ENCODE measurements around the gene CRYM. TPM values are rescaled to one million over a fixed set of nuclear protein-coding genes. Genes with fewer than 3 reads are reported as not detected.
"Not testable (repeated sequence)": the region's sequence is repeated elsewhere in the genome, so short reads cannot be mapped to it uniquely, and the experiment has no call there.

Gene CRYM
- total RNA-seq, 1 donor from 2014 or later, result not detected

GRCh38 chr16:21281698-21282389, 3.8 kb upstream of the CRYM start:
- H3K4me1 ChIP-seq (ENCODE audit: control insufficient read depth in 3 of 3, insufficient read depth in 3 of 3, low read length in 3 of 3), result peaks cover 5 to 8% (median 7%) of the 10 kb centered on the region in 3 donors
- peaks cover 20 to 36% (median 35%) of the 10 kb centered on the region in 3 donors for H3K27me3 ChIP-seq (ENCODE audit: control insufficient read depth in 3 of 3, insufficient read depth in 3 of 3, low read length in 3 of 3)
- H3K36me3 ChIP-seq (ENCODE audit: control insufficient read depth in 3 of 3, insufficient read depth in 3 of 3, low read length in 3 of 3), result no peaks in the 10 kb centered on the region
- no peaks in the 10 kb centered on the region for H3K9me3 ChIP-seq (ENCODE audit: control insufficient read depth in 3 of 3, low read length in 3 of 3)
- no peak overlapping the region for H3K9ac ChIP-seq (ENCODE audit: low read depth in 1 of 3, low read length in 3 of 3)
- no peak overlapping the region for H3K4me3 ChIP-seq (ENCODE audit: low read length in 3 of 3)
- no peak overlapping the region for H3K27ac ChIP-seq (ENCODE audit: low read depth, low read length)

GRCh38 chr16:21279501-21279900, 1.4 kb upstream of the CRYM start:
- Histone ChIP-seq H3K4me1 (ENCODE audit: control insufficient read depth in 3 of 3, insufficient read depth in 3 of 3, low read length in 3 of 3) (peaks cover 5 to 8% (median 7%) of the 10 kb centered on the region in 3 donors), H3K9ac (ENCODE audit: low read depth in 1 of 3, low read length in 3 of 3) (no peak overlapping the region), H3K4me3 (ENCODE audit: low read length in 3 of 3) (no peak overlapping the region), H3K27ac (ENCODE audit: low read depth, low read length) (no peak overlapping the region), H3K9me3 (ENCODE audit: control insufficient read depth in 3 of 3, low read length in 3 of 3) (no peaks in the 10 kb centered on the region), H3K36me3 (ENCODE audit: control insufficient read depth in 3 of 3, insufficient read depth in 3 of 3, low read length in 3 of 3) (no peaks in the 10 kb centered on the region), H3K27me3 (ENCODE audit: control insufficient read depth in 3 of 3, insufficient read depth in 3 of 3, low read length in 3 of 3) (peaks cover 22 to 36% (median 23%) of the 10 kb centered on the region in 3 donors)

- no peaks in the 10 kb centered on the region for H3K36me3 ChIP-seq (ENCODE audit: control insufficient read depth in 3 of 3, insufficient read depth in 3 of 3, low read length in 3 of 3)
- H3K27me3 ChIP-seq (ENCODE audit: control insufficient read depth in 3 of 3, insufficient read depth in 3 of 3, low read length in 3 of 3), result peaks cover 18 to 28% (median 19%) of the 10 kb centered on the region in 3 donors
- no peak overlapping the region for H3K27ac ChIP-seq (ENCODE audit: low read depth, low read length)
- H3K9ac ChIP-seq (ENCODE audit: low read depth in 1 of 3, low read length in 3 of 3), result no peak overlapping the region
- H3K4me1 ChIP-seq (ENCODE audit: control insufficient read depth in 3 of 3, insufficient read depth in 3 of 3, low read length in 3 of 3), result peaks cover 5 to 8% (median 7%) of the 10 kb centered on the region in 3 donors
- H3K9me3 ChIP-seq (ENCODE audit: control insufficient read depth in 3 of 3, low read length in 3 of 3), result no peaks in the 10 kb centered on the region
- peak overlapping the region; percentile 63 to 71 (median 67) for H3K4me3 ChIP-seq (ENCODE audit: low read length in 3 of 3)
These were observed 804 bp downstream of the CRYM start for GRCh38 chr16:21277045-21277926.

GRCh38 chr16:21276090-21276489, 2.0 kb downstream of the CRYM start:
- H3K36me3 ChIP-seq (ENCODE audit: control insufficient read depth in 3 of 3, insufficient read depth in 3 of 3, low read length in 3 of 3), result no peaks in the 10 kb centered on the region
- peaks cover 13 to 26% (median 19%) of the 10 kb centered on the region in 3 donors for H3K27me3 ChIP-seq (ENCODE audit: control insufficient read depth in 3 of 3, insufficient read depth in 3 of 3, low read length in 3 of 3)
- no peak overlapping the region for H3K27ac ChIP-seq (ENCODE audit: low read depth, low read length)
- H3K4me3 ChIP-seq (ENCODE audit: low read length in 3 of 3), result no peak overlapping the region
- H3K9me3 ChIP-seq (ENCODE audit: control insufficient read depth in 3 of 3, low read length in 3 of 3), result no peaks in the 10 kb centered on the region
- no peak overlapping the region for H3K9ac ChIP-seq (ENCODE audit: low read depth in 1 of 3, low read length in 3 of 3)
- H3K4me1 ChIP-seq (ENCODE audit: control insufficient read depth in 3 of 3, insufficient read depth in 3 of 3, low read length in 3 of 3), result peaks cover 5 to 8% (median 7%) of the 10 kb centered on the region in 3 donors

GRCh38 chr16:21275529-21275928, 2.6 kb downstream of the CRYM start:
- H3K4me3 ChIP-seq (ENCODE audit: low read length in 3 of 3), result no peak overlapping the region
- peaks cover 5 to 8% (median 7%) of the 10 kb centered on the region in 3 donors for H3K4me1 ChIP-seq (ENCODE audit: control insufficient read depth in 3 of 3, insufficient read depth in 3 of 3, low read length in 3 of 3)
- no peaks in the 10 kb centered on the region for H3K9me3 ChIP-seq (ENCODE audit: control insufficient read depth in 3 of 3, low read length in 3 of 3)
- peaks cover 13 to 26% (median 19%) of the 10 kb centered on the region in 3 donors for H3K27me3 ChIP-seq (ENCODE audit: control insufficient read depth in 3 of 3, insufficient read depth in 3 of 3, low read length in 3 of 3)
- H3K36me3 ChIP-seq (ENCODE audit: control insufficient read depth in 3 of 3, insufficient read depth in 3 of 3, low read length in 3 of 3), result no peaks in the 10 kb centered on the region
- no peak overlapping the region for H3K27ac ChIP-seq (ENCODE audit: low read depth, low read length)
- H3K9ac ChIP-seq (ENCODE audit: low read depth in 1 of 3, low read length in 3 of 3), result no peak overlapping the region

GRCh38 chr16:21274172-21274726, 3.8 kb downstream of the CRYM start:
- Histone ChIP-seq H3K9me3 (ENCODE audit: control insufficient read depth in 3 of 3, low read length in 3 of 3) (no peaks in the 10 kb centered on the region), H3K4me1 (ENCODE audit: control insufficient read depth in 3 of 3, insufficient read depth in 3 of 3, low read length in 3 of 3) (peaks cover 5 to 8% (median 7%) of the 10 kb centered on the region in 3 donors), H3K9ac (ENCODE audit: low read depth in 1 of 3, low read length in 3 of 3) (no peak overlapping the region), H3K27me3 (ENCODE audit: control insufficient read depth in 3 of 3, insufficient read depth in 3 of 3, low read length in 3 of 3) (peaks cover 13 to 26% (median 16%) of the 10 kb centered on the region in 3 donors), H3K27ac (ENCODE audit: low read depth, low read length) (no peak overlapping the region), H3K36me3 (ENCODE audit: control insufficient read depth in 3 of 3, insufficient read depth in 3 of 3, low read length in 3 of 3) (no peaks in the 10 kb centered on the region), H3K4me3 (ENCODE audit: low read length in 3 of 3) (no peak overlapping the region)

GRCh38 chr16:21272763-21273162, 5.3 kb downstream of the CRYM start:
- peaks cover 9 to 20% (median 12%) of the 10 kb centered on the region in 3 donors for H3K27me3 ChIP-seq (ENCODE audit: control insufficient read depth in 3 of 3, insufficient read depth in 3 of 3, low read length in 3 of 3)
- not testable (repeated sequence) for H3K4me3 ChIP-seq (ENCODE audit: low read length in 3 of 3); H3K36me3 ChIP-seq (ENCODE audit: control insufficient read depth in 3 of 3, insufficient read depth in 3 of 3, low read length in 3 of 3); H3K4me1 ChIP-seq (ENCODE audit: control insufficient read depth in 3 of 3, insufficient read depth in 3 of 3, low read length in 3 of 3); H3K9me3 ChIP-seq (ENCODE audit: control insufficient read depth in 3 of 3, low read length in 3 of 3); H3K27ac ChIP-seq (ENCODE audit: low read depth, low read length); H3K9ac ChIP-seq (ENCODE audit: low read depth in 1 of 3, low read length in 3 of 3)

- Histone ChIP-seq H3K36me3 (ENCODE audit: control insufficient read depth in 3 of 3, insufficient read depth in 3 of 3, low read length in 3 of 3) (no peaks in the 10 kb centered on the region), H3K27ac (ENCODE audit: low read depth, low read length) (no peak overlapping the region), H3K9me3 (ENCODE audit: control insufficient read depth in 3 of 3, low read length in 3 of 3) (no peaks in the 10 kb centered on the region), H3K9ac (ENCODE audit: low read depth in 1 of 3, low read length in 3 of 3) (no peak overlapping the region), H3K27me3 (ENCODE audit: control insufficient read depth in 3 of 3, insufficient read depth in 3 of 3, low read length in 3 of 3) (peaks cover 4 to 15% (median 7%) of the 10 kb centered on the region in 3 donors), H3K4me3 (ENCODE audit: low read length in 3 of 3) (no peak overlapping the region), H3K4me1 (ENCODE audit: control insufficient read depth in 3 of 3, insufficient read depth in 3 of 3, low read length in 3 of 3) (no peaks in the 10 kb centered on the region)
These were observed 5.8 kb downstream of the CRYM start for GRCh38 chr16:21272253-21272652.

GRCh38 chr16:21268236-21268635, 9.9 kb downstream of the CRYM start:
- Histone ChIP-seq H3K36me3 (ENCODE audit: control insufficient read depth in 3 of 3, insufficient read depth in 3 of 3, low read length in 3 of 3) (no peaks in the 10 kb centered on the region), H3K27me3 (ENCODE audit: control insufficient read depth in 3 of 3, insufficient read depth in 3 of 3, low read length in 3 of 3) (no peaks in the 10 kb centered on the region), H3K9ac (ENCODE audit: low read depth in 1 of 3, low read length in 3 of 3) (no peak overlapping the region), H3K4me3 (ENCODE audit: low read length in 3 of 3) (no peak overlapping the region), H3K9me3 (ENCODE audit: control insufficient read depth in 3 of 3, low read length in 3 of 3) (no peaks in the 10 kb centered on the region), H3K4me1 (ENCODE audit: control insufficient read depth in 3 of 3, insufficient read depth in 3 of 3, low read length in 3 of 3) (peaks cover 3 to 25% (median 22%) of the 10 kb centered on the region in 3 donors), H3K27ac (ENCODE audit: low read depth, low read length) (no peak overlapping the region)

Measured in skeletal muscle tissue (tissue), 4 donors.